CD4-positive, alpha-beta T cell treated with Interleukin-21 for 1 hour (primary cell): Measurements from ENCODE around the gene CETP.
"Not testable (repeated sequence)": the region's sequence is repeated elsewhere in the genome, so short reads cannot be mapped to it uniquely, and the experiment has no call there.

Experiments
- DNase-seq: peaks from one replicate; pipeline ENCODE4 v3.0.0-alpha.2; 2020

The CETP gene

GRCh38 chr16:56982695-56983094, 20.9 kb downstream of the CETP start:
- no peak for DNase-seq

GRCh38 chr16:56983211-56983751, 21.5 kb downstream of the CETP start:
- no peak for DNase-seq

- DNase-seq: no peak
Observed at GRCh38 chr16:56984639-56985038, 22.9 kb downstream of the CETP start.

- no peak for DNase-seq
Observed at GRCh38 chr16:56985288-56985961, 23.7 kb downstream of the CETP start.

GRCh38 chr16:56985962-56986360, 24.2 kb downstream of the CETP start:
- no peak for DNase-seq

GRCh38 chr16:56986361-56986760, 24.6 kb downstream of the CETP start:
- DNase-seq: no peak

- DNase-seq: not testable (repeated sequence)
Observed at GRCh38 chr16:56986908-56987307, 25.2 kb downstream of the CETP start.

- no peak for DNase-seq
Observed at GRCh38 chr16:56987692-56988091, 25.9 kb downstream of the CETP start.

- DNase-seq: no peak
Observed at GRCh38 chr16:56988161-56988947, 26.6 kb downstream of the CETP start.

- peak; percentile 95 for DNase-seq
Observed at GRCh38 chr16:56988948-56989945, 27.5 kb downstream of the CETP start, which contains the start of gene NLRC5. TSS of gene NLRC5 (plus strand) at chr16:56989557. CDS start at chr16:57020713, 31,156 bp downstream.

- DNase-seq: no peak
Observed at GRCh38 chr16:56989988-56990387, 28.2 kb downstream of the CETP start.

- no peak for DNase-seq
Observed at GRCh38 chr16:56990407-56991286, 28.9 kb downstream of the CETP start.

GRCh38 chr16:56992431-56992830, 30.7 kb downstream of the CETP start:
- DNase-seq: not testable (repeated sequence)

GRCh38 chr16:56993204-56993603, 31.5 kb downstream of the CETP start:
- no peak for DNase-seq

GRCh38 chr16:56994311-56994710, 32.6 kb downstream of the CETP start:
- DNase-seq: no peak

- no peak for DNase-seq
Observed at GRCh38 chr16:56995136-56995805, 33.5 kb downstream of the CETP start.

- DNase-seq: no peak
Observed at GRCh38 chr16:56997264-56997663, 35.5 kb downstream of the CETP start.

- DNase-seq: no peak
Observed at GRCh38 chr16:56997931-56998330, 36.2 kb downstream of the CETP start.

- no peak for DNase-seq
Observed at GRCh38 chr16:56998352-56998751, 36.6 kb downstream of the CETP start.

- DNase-seq: no peak
Observed at GRCh38 chr16:56998861-56999260, 37.1 kb downstream of the CETP start.
